IMR-90 (cell line): Measurements from ENCODE around the gene CCDC97. TPM values are rescaled to one million over a fixed set of nuclear protein-coding genes. Genes with fewer than 3 reads are reported as not detected.

Source experiments
- ATAC-seq: fragments of 200-7000 bp; cut with Tn5 transposase; 2 replicates; pipeline ENCODE4 v1.9.1; 2020; ENCODE audit warnings: low read depth, mild to moderate bottlenecking, moderate library complexity
- BruUV-seq: library from RNA; stranded (reverse); fragments of 400-500 nt; replicated peaks from 2 replicates; lab custom pipeline; 2021; lab: Mats Ljungman, UMichigan
- CTCF ChIA-PET: fragments of 300-600 bp; formaldehyde crosslinking; extraction: SDS; loops from one replicate; lab custom pipeline; 2021; ENCODE audit warnings: antibody characterized with exemption; lab: Yijun Ruan, JAX
- POLR2A ChIA-PET: fragments of 300-600 bp; sonication (Branson Sonifier 250); formaldehyde crosslinking; loops from one replicate; lab custom pipeline; 2022; ENCODE audit warnings: antibody characterized with exemption; ENCODE audit not compliant: unreplicated experiment; lab: Charles Lee
- DNase-seq: peaks from one replicate; pipeline ENCODE4 v3.0.0; 2013
- H2AFZ ChIP-seq: replicated peaks from 2 replicates; pipeline ENCODE3; 2013; ENCODE audit warnings: low read length, mild to moderate bottlenecking; ENCODE audit not compliant: poor library complexity
- H2AK5ac ChIP-seq: 2 replicates; pipeline ENCODE4 v1.6.1; 2013; ENCODE audit warnings: low read depth, low read length, inconsistent platforms
- H2AK9ac ChIP-seq: replicated peaks from 2 replicates; pipeline ENCODE3; 2013; ENCODE audit warnings: mild to moderate bottlenecking, low read depth, low read length, moderate library complexity; ENCODE audit not compliant: poor library complexity
- H2BK120ac ChIP-seq: 2 replicates; pipeline ENCODE4 v1.6.1; 2013; ENCODE audit warnings: low read depth, low read length, inconsistent platforms
- H2BK15ac ChIP-seq: 3 replicates; pipeline ENCODE4 v1.6.1; 2013; ENCODE audit warnings: low read depth, low read length, inconsistent platforms
- H2BK20ac ChIP-seq: 2 replicates; pipeline ENCODE4 v1.6.1; 2013; ENCODE audit warnings: low read depth, mild to moderate bottlenecking, inconsistent platforms, low read length, moderate library complexity
- H2BK5ac ChIP-seq: 2 replicates; pipeline ENCODE4 v1.6.1; 2013; ENCODE audit warnings: mild to moderate bottlenecking, low read depth, low read length, inconsistent platforms; ENCODE audit not compliant: poor library complexity, severe bottlenecking
- H3K14ac ChIP-seq: replicated peaks from 2 replicates; pipeline ENCODE4 v1.6.1; 2013; ENCODE audit warnings: low read depth, low read length, inconsistent platforms
- H3K18ac ChIP-seq: 2 replicates; pipeline ENCODE4 v1.6.1; 2013; ENCODE audit warnings: low read depth, low read length, control low read depth
- H3K23ac ChIP-seq: 2 replicates; pipeline ENCODE4 v1.6.1; 2013; ENCODE audit warnings: low read depth, low read length, inconsistent platforms
- H3K27ac ChIP-seq: 2 replicates; pipeline ENCODE4 v1.5.1; 2013; ENCODE audit warnings: mild to moderate bottlenecking, control low read depth, low read length; ENCODE audit not compliant: insufficient read depth
- H3K27me3 ChIP-seq: 2 replicates; pipeline ENCODE4 v1.6.1; 2013; ENCODE audit warnings: low read length; ENCODE audit not compliant: control insufficient read depth, insufficient read depth
- H3K36me3 ChIP-seq: 2 replicates; pipeline ENCODE4 v1.6.1; 2013; ENCODE audit warnings: low read length, mixed read lengths; ENCODE audit not compliant: control insufficient read depth, insufficient read depth
- H3K4ac ChIP-seq: 2 replicates; pipeline ENCODE4 v1.6.1; 2013; ENCODE audit warnings: low read depth, low read length, inconsistent platforms
- H3K4me1 ChIP-seq: 2 replicates; pipeline ENCODE4 v1.6.1; 2013; ENCODE audit warnings: low read length, mixed read lengths; ENCODE audit not compliant: control insufficient read depth, insufficient read depth
- H3K4me2 ChIP-seq: 2 replicates; pipeline ENCODE4 v1.6.1; 2013; ENCODE audit warnings: low read depth, mild to moderate bottlenecking, control low read depth, low read length, moderate library complexity
- H3K4me3 ChIP-seq: 2 replicates; pipeline ENCODE4 v1.5.1; 2013; ENCODE audit warnings: low read depth, mild to moderate bottlenecking, control low read depth, low read length, moderate library complexity; ENCODE audit not compliant: insufficient read depth
- H3K56ac ChIP-seq: 2 replicates; pipeline ENCODE4 v1.6.1; 2013; ENCODE audit warnings: low read length, inconsistent platforms; ENCODE audit not compliant: insufficient read depth; ENCODE audit errors: extremely low read depth
- H3K79me1 ChIP-seq, 2 experiments: 2 replicates each; pipeline ENCODE4 v1.6.1; 2013; ENCODE audit warnings: low read length in 2 of 2, inconsistent platforms in 1 of 2, low read depth in 1 of 2
- H3K9ac ChIP-seq: 2 replicates; pipeline ENCODE4 v1.6.1; 2013; ENCODE audit warnings: low read depth, low read length, control low read depth
- H3K9me1 ChIP-seq: 2 replicates; pipeline ENCODE4 v1.6.1; 2013; ENCODE audit warnings: low read length, inconsistent platforms; ENCODE audit not compliant: insufficient read depth
- H3K9me3 ChIP-seq: 2 replicates; pipeline ENCODE4 v1.6.1; 2013; ENCODE audit warnings: low read length; ENCODE audit not compliant: control insufficient read depth, insufficient read depth
- H4K20me1 ChIP-seq: 2 replicates; pipeline ENCODE4 v1.6.1; 2013; ENCODE audit warnings: low read length, inconsistent platforms; ENCODE audit not compliant: insufficient read depth
- H4K5ac ChIP-seq: 2 replicates; pipeline ENCODE4 v1.6.1; 2013; ENCODE audit warnings: mild to moderate bottlenecking, low read depth, low read length, control low read depth
- H4K8ac ChIP-seq, 2 experiments: 2 replicates each; pipeline ENCODE4 v1.6.1; 2013; ENCODE audit warnings: low read depth in 2 of 2, low read length in 2 of 2, control low read depth in 1 of 2, inconsistent platforms in 1 of 2
- H4K91ac ChIP-seq: 2 replicates; pipeline ENCODE4 v1.6.1; 2013; ENCODE audit warnings: low read depth, low read length, inconsistent platforms; ENCODE audit not compliant: insufficient read depth
- ELK1 ChIP-seq: fragments of 150-350 bp; IDR thresholded peaks from 2 replicates; pipeline ENCODE4 v1.6.1; 2016; ENCODE audit warnings: low read depth, mild to moderate bottlenecking, low read length, moderate library complexity, borderline replicate concordance
- FOS ChIP-seq: fragments of 150-350 bp; IDR thresholded peaks from 2 replicates; pipeline ENCODE4 v1.6.1; 2016; ENCODE audit warnings: low read depth, low read length
- MAFK ChIP-seq: IDR thresholded peaks from 2 replicates; pipeline ENCODE4 v1.6.1; 2012; ENCODE audit warnings: low read depth, low read length, improper control_type of control experiment
- MAZ ChIP-seq: IDR thresholded peaks from 2 replicates; pipeline ENCODE4 v1.6.1; 2012; ENCODE audit warnings: low read depth, mild to moderate bottlenecking, low read length, improper control_type of control experiment, moderate library complexity, borderline replicate concordance
- POLR2A ChIP-seq: IDR thresholded peaks from 2 replicates; pipeline ENCODE4 v1.6.1; 2012; ENCODE audit warnings: mild to moderate bottlenecking, low read depth, low read length
- RAD21 ChIP-seq: IDR thresholded peaks from 2 replicates; pipeline ENCODE4 v1.6.1; 2012; ENCODE audit warnings: low read length, improper control_type of control experiment
- WGBS, 2 experiments: methylation state at CpG; one replicate each; pipeline versions ENCODE4 v1.1.5 to v1.1.7; 2013; ENCODE audit warnings: missing lambda C conversion rate in 2 of 2; ENCODE audit not compliant: insufficient read length in 1 of 2; ENCODE audit errors: extremely low coverage in 2 of 2; 5-methylcytosine and 5-hydroxymethylcytosine counted together
- dilution Hi-C: fragments of 300-500 bp; cut with HindIII; formaldehyde crosslinking; loops from one replicate; pipeline ENCODE4 v1.14.3; 2018; ENCODE audit warnings: low sequenced_read_pairs; ENCODE audit not compliant: unreplicated experiment
- in situ Hi-C: fragments of 300-500 bp; cut with MboI; formaldehyde crosslinking; loops from 3 replicates; pipeline ENCODE4 v1.14.3; 2019; ENCODE audit warnings: low sequenced_read_pairs, inconsistent platforms, mixed read lengths
- intact Hi-C: fragments of 100-400 bp; cut with micrococcal nuclease; formaldehyde crosslinking; loops from 2 replicates; pipeline ENCODE4 v1.10.0; 2022
- polyA plus RNA-seq, 3 experiments: library from polyadenylated mRNA; depleted of rRNA; stranded (reverse); fragments of >200 nt; gene quantifications; 2 replicates each; pipeline ENCODE4 v1.2.3, GENCODE V29; 2012; ENCODE audit warnings: low replicate concordance in 1 of 3
- total RNA-seq: library from RNA; depleted of rRNA; stranded (reverse); fragments of >200 nt; gene quantifications from 2 replicates; pipeline ENCODE4 v1.2.3, GENCODE V29; 2012
- TF ChIP-seq, protein P1 (sequence below): conservative IDR thresholded peaks from 2 replicates; pipeline ENCODE4 v1.5.1; 2012; ENCODE audit warnings: mild to moderate bottlenecking, low read depth, low read length, improper control_type of control experiment
- TF ChIP-seq, protein P2 (sequence below): fragments of 150-350 bp; IDR thresholded peaks from 2 replicates; pipeline ENCODE4 v1.6.1; 2017; ENCODE audit warnings: mild to moderate bottlenecking, antibody characterized with exemption, low read length, low read depth

Gene CCDC97
- total and polyA plus RNA-seq, 2 of the 4 experiments (the other 2 are of a cell fraction): 4.1 to 11.0 TPM

DNA sequence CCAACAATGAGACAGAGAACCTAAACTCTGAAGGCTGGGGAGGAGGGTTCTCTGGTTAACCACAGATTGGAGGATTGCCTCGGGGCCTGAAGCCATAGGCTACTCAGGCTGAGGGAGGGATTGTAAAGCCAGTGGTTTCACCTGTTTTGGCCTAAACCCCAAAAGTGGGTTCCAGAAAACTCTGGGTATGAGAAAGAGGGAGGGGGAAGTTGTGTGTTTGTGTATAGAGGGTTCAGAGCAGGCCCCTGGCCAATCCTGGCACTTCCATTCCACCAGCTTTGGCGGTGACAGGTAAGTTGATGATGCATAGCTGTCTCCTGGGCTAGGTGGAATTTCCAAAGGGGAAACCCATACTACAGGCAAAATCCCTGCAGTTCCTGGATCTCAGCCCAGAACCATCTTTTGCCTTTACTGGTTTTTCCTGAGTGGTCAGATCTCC lies 13.5 kb upstream of the CCDC97 start:
- no peak overlapping the region for H3K23ac ChIP-seq
- no peak overlapping the region for H3K4me3 ChIP-seq
- peaks cover 56 to 85% of the 10 kb centered on the region in 2 experiments for H3K79me1 ChIP-seq
- DNase-seq (no peak), ATAC-seq (no peak)
- H2BK20ac ChIP-seq: no peak overlapping the region
- H3K9ac ChIP-seq: no peak overlapping the region
- whole genome bisulfite sequencing, 2 experiments: no CpG with 5 or more reads among the region's 2 CpGs
- in situ Hi-C loops (no loop called here), intact Hi-C loops (no loop called here), dilution Hi-C loops (no loop called here)
- peaks cover 25% of the 10 kb centered on the region for H3K9me1 ChIP-seq
- BruUV-seq: no TSS peak
- no peaks in the 10 kb centered on the region for H3K9me3 ChIP-seq
- H2AK9ac ChIP-seq: no peak overlapping the region
- H3K18ac ChIP-seq: no peak overlapping the region
- H4K8ac ChIP-seq: no peak overlapping the region
- ChIA-PET CTCF (no interaction called here), POLR2A (no interaction called here)
- peaks cover 81% of the 10 kb centered on the region for H3K36me3 ChIP-seq
- no peak overlapping the region for H3K14ac ChIP-seq
- H3K4me1 ChIP-seq: peaks cover 24% of the 10 kb centered on the region
- TF ChIP-seq, protein P1, sequence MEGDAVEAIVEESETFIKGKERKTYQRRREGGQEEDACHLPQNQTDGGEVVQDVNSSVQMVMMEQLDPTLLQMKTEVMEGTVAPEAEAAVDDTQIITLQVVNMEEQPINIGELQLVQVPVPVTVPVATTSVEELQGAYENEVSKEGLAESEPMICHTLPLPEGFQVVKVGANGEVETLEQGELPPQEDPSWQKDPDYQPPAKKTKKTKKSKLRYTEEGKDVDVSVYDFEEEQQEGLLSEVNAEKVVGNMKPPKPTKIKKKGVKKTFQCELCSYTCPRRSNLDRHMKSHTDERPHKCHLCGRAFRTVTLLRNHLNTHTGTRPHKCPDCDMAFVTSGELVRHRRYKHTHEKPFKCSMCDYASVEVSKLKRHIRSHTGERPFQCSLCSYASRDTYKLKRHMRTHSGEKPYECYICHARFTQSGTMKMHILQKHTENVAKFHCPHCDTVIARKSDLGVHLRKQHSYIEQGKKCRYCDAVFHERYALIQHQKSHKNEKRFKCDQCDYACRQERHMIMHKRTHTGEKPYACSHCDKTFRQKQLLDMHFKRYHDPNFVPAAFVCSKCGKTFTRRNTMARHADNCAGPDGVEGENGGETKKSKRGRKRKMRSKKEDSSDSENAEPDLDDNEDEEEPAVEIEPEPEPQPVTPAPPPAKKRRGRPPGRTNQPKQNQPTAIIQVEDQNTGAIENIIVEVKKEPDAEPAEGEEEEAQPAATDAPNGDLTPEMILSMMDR: no peak
- TF ChIP-seq ELK1: no peak
- no peak for TF ChIP-seq FOS
- no peak for TF ChIP-seq RAD21
- no peak for TF ChIP-seq POLR2A
- TF ChIP-seq, protein P2, sequence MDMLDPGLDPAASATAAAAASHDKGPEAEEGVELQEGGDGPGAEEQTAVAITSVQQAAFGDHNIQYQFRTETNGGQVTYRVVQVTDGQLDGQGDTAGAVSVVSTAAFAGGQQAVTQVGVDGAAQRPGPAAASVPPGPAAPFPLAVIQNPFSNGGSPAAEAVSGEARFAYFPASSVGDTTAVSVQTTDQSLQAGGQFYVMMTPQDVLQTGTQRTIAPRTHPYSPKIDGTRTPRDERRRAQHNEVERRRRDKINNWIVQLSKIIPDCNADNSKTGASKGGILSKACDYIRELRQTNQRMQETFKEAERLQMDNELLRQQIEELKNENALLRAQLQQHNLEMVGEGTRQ: no peak
- TF ChIP-seq MAFK: no peak
- no peak for TF ChIP-seq MAZ
- H4K20me1 ChIP-seq: peaks cover 65% of the 10 kb centered on the region
- no peak overlapping the region for H2BK5ac ChIP-seq
- H3K27ac ChIP-seq: no peak overlapping the region
- no peak overlapping the region for H2BK15ac ChIP-seq
- H2AFZ ChIP-seq: no peak overlapping the region
- no peak overlapping the region for H4K5ac ChIP-seq
- H2BK120ac ChIP-seq: no peak overlapping the region
- no peak overlapping the region for H3K4ac ChIP-seq
- no peaks in the 10 kb centered on the region for H3K27me3 ChIP-seq
- H3K56ac ChIP-seq: no peak overlapping the region
- H2AK5ac ChIP-seq: no peak overlapping the region
- no peak overlapping the region for H3K4me2 ChIP-seq
- H4K91ac ChIP-seq: no peak overlapping the region
